ENCODE data around the gene ZNF600.

Gene ZNF600

GRCh38 chr19:52725528-52725961, 61.0 kb downstream of the ZNF600 start:
- no peak for TF ChIP-seq FOXP2 (optimal IDR thresholded peaks at IDR 0.05; ENCODE audit: borderline replicate concordance, extremely low read depth, extremely low read length, insufficient read depth)
- no peak for TF ChIP-seq POLR2AphosphoS5 (IDR thresholded peaks at IDR 0.05; ENCODE audit: low read depth, low read length)
- TF ChIP-seq REST (IDR thresholded peaks at IDR 0.05; ENCODE audit: insufficient read depth in 1 of 2, low read depth in 2 of 2, low read length in 2 of 2): no peak
- no peak for TF ChIP-seq SIN3A (IDR thresholded peaks at IDR 0.05; ENCODE audit: borderline replicate concordance, insufficient read depth, low read length)
- no peak for TF ChIP-seq TAF1 (IDR thresholded peaks at IDR 0.05; ENCODE audit: borderline replicate concordance, insufficient read depth, low read length)

- TF ChIP-seq REST (IDR thresholded peaks at IDR 0.05; ENCODE audit: insufficient read depth in 1 of 2, low read depth in 2 of 2, low read length in 2 of 2): no peak
- TF ChIP-seq TAF1 (IDR thresholded peaks at IDR 0.05; ENCODE audit: borderline replicate concordance, insufficient read depth, low read length): no peak
- TF ChIP-seq SIN3A (IDR thresholded peaks at IDR 0.05; ENCODE audit: borderline replicate concordance, insufficient read depth, low read length): no peak
- TF ChIP-seq POLR2AphosphoS5 (IDR thresholded peaks at IDR 0.05; ENCODE audit: low read depth, low read length): no peak
- no peak for TF ChIP-seq FOXP2 (optimal IDR thresholded peaks at IDR 0.05; ENCODE audit: borderline replicate concordance, extremely low read depth, extremely low read length, insufficient read depth)
Measured at GRCh38 chr19:52724701-52725514, 61.7 kb downstream of the ZNF600 start.

GRCh38 chr19:52722062-52723003, 64.3 kb downstream of the ZNF600 start:
- TF ChIP-seq POLR2AphosphoS5 (IDR thresholded peaks at IDR 0.05; ENCODE audit: low read depth, low read length): no peak

- no peak for TF ChIP-seq REST (IDR thresholded peaks at IDR 0.05; ENCODE audit: insufficient read depth in 1 of 2, low read depth in 2 of 2, low read length in 2 of 2)
- TF ChIP-seq POLR2AphosphoS5 (IDR thresholded peaks at IDR 0.05; ENCODE audit: low read depth, low read length): no peak
- no peak for TF ChIP-seq SIN3A (IDR thresholded peaks at IDR 0.05; ENCODE audit: borderline replicate concordance, insufficient read depth, low read length)
- TF ChIP-seq FOXP2 (optimal IDR thresholded peaks at IDR 0.05; ENCODE audit: borderline replicate concordance, extremely low read depth, extremely low read length, insufficient read depth): no peak
- no peak for TF ChIP-seq TAF1 (IDR thresholded peaks at IDR 0.05; ENCODE audit: borderline replicate concordance, insufficient read depth, low read length)
Measured at GRCh38 chr19:52716522-52716921, 70.1 kb downstream of the ZNF600 start.
